Activated CD4-positive, alpha-beta T cell treated with anti-CD3 and anti-CD28 coated beads, Interleukin-2, amount 50 U/mL, for 16 hours (primary cell): ENCODE results near the gene TP53RK.

ENCODE experiments used
- DNase-seq: peaks from one replicate; pipeline ENCODE4 v3.0.0-alpha.2; 2020

Gene TP53RK

GRCh38 chr20:46657137-46657536 is 32.1 kb downstream of the TP53RK start:
- DNase-seq: no peak

- DNase-seq: no peak
Observed at GRCh38 chr20:46652699-46653098, 36.5 kb downstream of the TP53RK start.

GRCh38 chr20:46651091-46651962 is 37.9 kb downstream of the TP53RK start, which contains the start of gene SLC13A3:
Gene SLC13A3, minus strand, starts transcription at chr20:46651459. Its CDS starts 38 bp downstream, at chr20:46651421.
- no peak for DNase-seq

GRCh38 chr20:46650575-46651090 is 38.6 kb downstream of the TP53RK start:
- no peak for DNase-seq

- no peak for DNase-seq
Observed at GRCh38 chr20:46649965-46650542, 39.2 kb downstream of the TP53RK start.

GRCh38 chr20:46649650-46649949 is 39.6 kb downstream of the TP53RK start:
- no peak for DNase-seq

- no peak for DNase-seq
Observed at GRCh38 chr20:46648903-46649649, 40.2 kb downstream of the TP53RK start.

- DNase-seq: no peak
Observed at GRCh38 chr20:46647469-46647868, 41.8 kb downstream of the TP53RK start.

- no peak for DNase-seq
Observed at GRCh38 chr20:46646659-46647380, 42.4 kb downstream of the TP53RK start.

GRCh38 chr20:46646122-46646521 is 43.1 kb downstream of the TP53RK start:
- DNase-seq: no peak

GRCh38 chr20:46644733-46645132 is 44.5 kb downstream of the TP53RK start:
- DNase-seq: no peak

GRCh38 chr20:46644160-46644559 is 45.1 kb downstream of the TP53RK start:
- DNase-seq: no peak

GRCh38 chr20:46642969-46643343 is 46.3 kb downstream of the TP53RK start:
- no peak for DNase-seq

- DNase-seq: no peak
Observed at GRCh38 chr20:46642265-46642968, 46.8 kb downstream of the TP53RK start.

GRCh38 chr20:46641424-46641823 is 47.8 kb downstream of the TP53RK start:
- DNase-seq: no peak

GRCh38 chr20:46640536-46641311 is 48.5 kb downstream of the TP53RK start:
- DNase-seq: no peak

- DNase-seq: no peak
Observed at GRCh38 chr20:46640044-46640443, 49.2 kb downstream of the TP53RK start.

GRCh38 chr20:46639587-46639986 is 49.7 kb downstream of the TP53RK start:
- no peak for DNase-seq

- DNase-seq: no peak
Observed at GRCh38 chr20:46638898-46639274, 50.4 kb downstream of the TP53RK start.

- DNase-seq: no peak
Observed at GRCh38 chr20:46638134-46638897, 50.9 kb downstream of the TP53RK start.
